ENCODE measurements around the gene ABCA4. TPM values are rescaled to one million over a fixed set of nuclear protein-coding genes. Genes with fewer than 3 reads are reported as not detected.

Gene ABCA4
- total RNA-seq, 1 donor from 2014 or later = 0.48 TPM

DNA sequence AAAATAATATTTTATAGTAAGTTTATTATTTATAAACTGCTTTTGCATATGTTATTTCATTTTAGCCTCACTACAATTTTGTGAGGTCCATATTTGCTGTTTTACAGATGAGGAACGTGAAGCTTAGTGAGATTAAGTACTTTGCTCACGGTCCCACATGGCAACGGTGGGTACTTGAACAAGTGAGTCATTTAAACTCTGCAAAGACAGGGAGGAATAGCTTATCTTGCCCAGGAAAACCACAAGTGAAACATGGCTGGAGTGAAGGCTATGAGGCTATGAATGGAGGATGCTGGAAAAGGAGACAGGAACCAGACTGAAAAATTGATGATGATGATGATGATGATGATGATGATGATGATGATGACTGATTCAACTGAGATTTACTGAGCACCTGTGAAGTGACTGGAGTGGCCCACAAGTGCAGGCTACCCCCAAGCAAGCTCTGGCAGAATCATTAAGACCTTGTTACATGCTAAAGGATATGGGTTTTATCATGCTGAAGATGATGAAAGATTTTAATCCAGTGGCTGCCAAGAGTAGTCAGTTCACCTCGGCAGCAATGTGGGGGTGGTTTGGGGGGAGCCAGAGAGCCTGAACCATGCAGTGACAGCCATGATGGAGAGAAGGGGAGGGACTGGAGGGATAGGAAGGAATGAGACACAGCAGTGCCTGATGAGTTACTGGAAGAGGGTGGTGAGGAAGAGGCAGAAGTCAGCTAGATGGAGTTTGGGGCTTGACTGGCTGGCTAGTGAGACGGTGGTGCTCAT lies 1.4 kb upstream of the ABCA4 start:
- DNase-seq (ENCODE audit: low spot score) = no peak

GRCh38 chr1:94121411-94121821 lies 468 bp upstream of the ABCA4 start:
- no peak for DNase-seq (ENCODE audit: low spot score)

GRCh38 chr1:94120570-94120901 lies 412 bp downstream of the ABCA4 start:
- no peak for DNase-seq (ENCODE audit: low spot score)

DNA sequence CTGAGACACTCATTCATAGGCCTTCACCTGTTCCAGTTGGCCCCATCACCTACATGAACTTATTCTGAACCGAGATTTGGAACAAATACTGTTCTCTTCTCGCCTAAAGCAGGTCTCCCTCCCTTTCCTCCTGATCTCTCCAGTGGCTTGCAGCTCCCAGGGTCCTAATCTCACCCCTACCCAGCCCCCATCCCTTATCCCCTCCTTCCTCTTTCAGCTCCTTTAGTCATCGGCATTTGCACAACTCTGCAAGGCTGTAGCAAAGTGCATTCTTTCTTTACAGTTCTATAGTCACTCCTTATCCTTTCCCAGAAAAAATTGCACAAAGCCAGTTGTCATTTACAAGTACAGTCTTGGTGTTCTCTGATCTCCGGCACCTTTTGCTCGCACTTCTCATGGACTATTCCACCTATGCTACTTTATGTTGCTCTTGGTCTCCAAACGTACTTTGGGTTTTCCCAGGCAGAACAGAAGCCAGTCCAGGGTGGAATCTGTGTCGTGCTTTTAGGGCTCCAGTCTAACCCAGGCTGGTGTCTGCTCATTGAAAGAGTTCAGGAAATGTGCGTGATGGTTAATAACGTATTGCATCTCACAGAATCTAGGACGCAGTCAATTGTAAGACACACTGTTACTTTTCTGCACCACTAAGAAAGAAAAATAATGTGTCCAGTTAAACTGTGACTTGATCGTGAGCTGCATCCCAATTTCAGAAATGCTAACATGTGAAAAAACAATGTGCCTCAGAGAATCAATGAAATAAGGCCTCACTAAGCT lies 965 bp downstream of the ABCA4 start:
- DNase-seq (ENCODE audit: low spot score) = peak; percentile 54

GRCh38 chr1:94119306-94119705 lies 1.6 kb downstream of the ABCA4 start:
- no peak for DNase-seq (ENCODE audit: low spot score)

- DNase-seq (ENCODE audit: low spot score) = no peak
These were observed 2.5 kb downstream of the ABCA4 start for GRCh38 chr1:94118471-94118870.

- peak; percentile 70 for DNase-seq (ENCODE audit: low spot score)
These were observed 2.9 kb downstream of the ABCA4 start for GRCh38 chr1:94118013-94118412.

DNA sequence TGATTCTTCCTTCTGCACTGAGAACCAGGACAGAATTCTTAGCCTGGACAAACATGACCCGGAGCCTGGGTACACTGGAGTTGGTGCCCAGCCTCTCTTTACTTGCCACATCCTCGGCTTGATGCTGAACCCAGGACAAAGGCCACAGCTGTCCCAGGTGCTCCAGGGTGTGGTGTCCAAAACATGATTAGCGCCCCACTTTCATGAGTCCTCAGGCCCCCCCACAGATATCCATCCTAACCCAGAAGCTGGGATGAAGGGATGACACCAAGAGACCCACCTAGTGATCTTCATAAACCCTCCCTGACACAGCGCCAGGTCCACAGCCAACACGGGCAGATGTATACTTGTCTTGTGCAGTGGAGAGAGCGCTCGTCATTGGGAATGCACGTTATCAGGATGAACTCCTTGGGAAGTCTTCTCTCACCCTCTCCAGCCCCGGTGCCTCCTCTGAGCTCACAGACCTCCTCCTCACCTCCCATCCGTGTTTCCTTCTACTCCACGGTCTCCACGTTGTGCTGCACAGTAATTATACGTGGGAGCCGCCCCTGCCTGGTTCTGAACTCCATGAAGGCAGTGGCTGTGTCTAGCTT lies 3.6 kb downstream of the ABCA4 start:
- no peak for DNase-seq (ENCODE audit: low spot score)

DNA sequence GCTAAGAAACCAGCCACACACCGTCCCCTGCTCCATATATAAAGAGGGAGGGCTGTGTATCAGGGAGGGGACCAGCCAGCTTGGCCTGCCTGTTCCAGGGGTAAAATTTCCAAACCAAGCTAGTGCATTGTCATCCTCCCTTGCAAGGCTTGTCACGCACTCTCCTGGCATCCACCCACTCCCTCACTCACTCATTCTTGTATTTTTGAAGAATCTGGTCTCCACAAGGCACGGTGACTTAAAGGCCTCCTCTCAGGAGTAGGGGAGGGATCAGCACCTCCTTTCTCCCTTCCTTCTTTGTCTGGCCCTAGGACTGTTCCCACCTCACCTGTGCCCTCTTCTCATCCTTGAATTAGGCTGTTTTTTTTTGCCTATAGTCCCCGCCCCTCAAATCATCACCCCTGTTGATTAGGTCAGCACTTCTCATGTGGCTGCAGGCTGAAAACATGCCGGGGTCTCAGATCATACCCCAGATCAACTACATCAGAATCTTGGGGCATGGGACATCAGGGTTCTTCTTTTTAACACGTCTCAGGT lies 5.0 kb downstream of the ABCA4 start:
- no peak for DNase-seq (ENCODE audit: low spot score)

DNA sequence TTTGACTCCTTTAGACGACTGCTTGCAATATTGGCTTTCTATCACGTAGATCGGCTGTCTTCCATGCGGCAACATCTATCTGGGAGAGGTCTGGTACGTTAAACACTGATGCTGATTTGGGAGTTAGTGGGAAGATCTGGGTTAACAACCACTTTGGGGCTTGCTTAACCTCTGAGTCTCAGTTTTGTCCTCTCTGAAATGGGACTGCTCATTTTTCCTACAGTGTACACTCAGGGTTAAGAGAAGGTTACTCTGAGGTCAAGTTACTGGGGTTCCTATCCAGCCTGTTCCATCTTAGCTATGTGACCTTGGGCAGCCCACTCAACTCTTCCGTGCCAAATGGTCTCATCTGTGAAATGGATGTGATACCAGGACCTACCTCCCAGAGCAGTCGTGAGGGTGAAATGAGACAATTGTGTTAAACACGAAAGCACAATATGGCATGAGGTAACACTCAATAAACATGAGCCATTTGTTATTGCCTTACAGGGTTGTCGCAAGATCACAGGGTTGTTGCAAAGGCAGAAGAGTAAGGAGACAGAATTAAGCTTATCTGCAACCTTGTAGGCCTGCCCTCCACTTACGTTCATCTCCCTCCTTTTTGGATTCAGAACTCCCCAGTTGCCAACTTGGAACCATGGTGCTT lies 5.6 kb downstream of the ABCA4 start:
- no peak for DNase-seq (ENCODE audit: low spot score)

DNA sequence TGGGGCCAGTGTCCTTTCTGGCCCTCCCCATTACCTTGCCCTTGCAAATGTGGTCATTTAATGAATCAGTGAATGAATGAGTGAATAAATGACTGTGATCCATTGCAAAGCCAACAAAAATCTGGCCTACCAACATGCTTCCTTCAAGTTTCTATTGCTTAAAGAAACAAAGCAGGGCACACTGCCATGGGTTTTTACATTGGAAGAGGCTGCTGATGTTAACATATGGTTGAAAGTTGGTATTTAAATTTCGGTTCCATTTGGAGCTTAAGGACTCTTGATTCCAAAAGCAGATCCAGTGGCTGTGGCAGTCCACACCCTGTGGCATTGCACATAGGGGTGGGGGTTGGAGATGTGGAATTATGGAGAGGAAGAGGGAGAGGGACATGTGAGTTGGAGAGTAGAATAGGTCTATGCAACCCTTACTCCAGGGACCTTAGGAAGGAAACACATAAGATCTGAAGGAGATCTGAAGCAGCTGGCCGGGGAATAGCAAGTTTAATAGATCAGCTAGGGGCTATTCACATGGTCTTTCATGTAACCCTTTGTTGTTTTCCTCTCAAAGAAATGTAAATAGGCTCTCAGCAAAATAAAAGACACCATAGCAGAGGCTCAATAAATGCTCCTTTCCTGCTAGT lies 7.2 kb downstream of the ABCA4 start:
- no peak for DNase-seq (ENCODE audit: low spot score)

DNA sequence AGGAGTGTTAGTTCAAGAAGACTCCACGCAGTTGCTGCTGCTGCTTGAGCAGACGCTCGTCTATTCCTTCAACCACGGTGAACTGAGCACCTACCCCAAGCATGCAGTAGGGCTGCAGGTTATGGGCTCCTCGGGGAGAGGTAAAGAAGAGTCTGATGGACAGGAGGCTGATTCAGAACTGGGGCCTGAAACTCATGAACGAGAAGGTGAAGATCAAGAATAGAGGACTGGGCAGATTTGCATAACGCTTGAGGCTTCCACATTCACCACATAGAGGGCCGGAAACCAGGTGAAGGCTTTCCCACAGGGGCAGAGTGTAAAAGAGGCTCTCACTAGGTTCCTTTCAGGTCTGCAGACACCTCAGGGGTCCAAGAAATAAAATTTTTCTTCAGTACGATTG lies 9.1 kb downstream of the ABCA4 start:
- no peak for DNase-seq (ENCODE audit: low spot score)

DNA sequence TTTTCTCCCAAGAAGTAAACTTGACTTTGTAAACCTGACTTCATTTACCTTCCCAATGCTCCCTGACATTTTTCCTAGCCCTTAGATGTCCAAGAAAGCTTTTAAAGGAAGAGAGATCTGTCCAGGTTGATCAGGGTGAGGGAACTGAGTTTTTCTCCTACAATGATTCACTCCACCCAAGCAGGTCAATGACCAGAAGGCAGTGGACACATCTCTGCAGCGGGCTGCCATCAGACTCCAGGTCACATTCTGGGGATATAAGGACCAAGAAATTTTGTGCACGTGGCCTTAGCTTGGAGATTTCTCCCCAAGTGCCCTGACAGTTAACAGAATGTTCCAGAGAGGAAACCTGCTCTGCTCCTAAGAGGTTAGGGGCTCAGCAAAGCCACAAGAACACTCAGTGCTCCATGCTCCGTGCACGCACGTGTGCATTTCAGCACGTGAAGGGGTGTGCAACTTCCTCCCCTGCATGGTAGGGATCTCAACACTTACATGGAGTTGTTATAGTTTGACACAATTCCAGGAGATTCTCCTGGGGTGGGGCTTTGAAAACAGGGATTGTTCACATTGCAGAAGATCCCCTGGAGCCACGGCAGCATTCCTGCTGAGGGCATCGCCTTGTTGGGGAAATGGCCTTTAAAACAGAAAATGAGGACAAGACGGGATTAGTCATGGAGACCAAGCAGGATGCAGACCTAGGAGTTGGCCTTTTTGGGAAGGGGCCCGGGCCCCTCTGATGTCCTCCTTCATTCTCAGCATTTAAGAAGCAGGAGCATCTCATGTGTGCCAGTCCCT lies 9.8 kb downstream of the ABCA4 start:
- no peak for DNase-seq (ENCODE audit: low spot score)

DNA sequence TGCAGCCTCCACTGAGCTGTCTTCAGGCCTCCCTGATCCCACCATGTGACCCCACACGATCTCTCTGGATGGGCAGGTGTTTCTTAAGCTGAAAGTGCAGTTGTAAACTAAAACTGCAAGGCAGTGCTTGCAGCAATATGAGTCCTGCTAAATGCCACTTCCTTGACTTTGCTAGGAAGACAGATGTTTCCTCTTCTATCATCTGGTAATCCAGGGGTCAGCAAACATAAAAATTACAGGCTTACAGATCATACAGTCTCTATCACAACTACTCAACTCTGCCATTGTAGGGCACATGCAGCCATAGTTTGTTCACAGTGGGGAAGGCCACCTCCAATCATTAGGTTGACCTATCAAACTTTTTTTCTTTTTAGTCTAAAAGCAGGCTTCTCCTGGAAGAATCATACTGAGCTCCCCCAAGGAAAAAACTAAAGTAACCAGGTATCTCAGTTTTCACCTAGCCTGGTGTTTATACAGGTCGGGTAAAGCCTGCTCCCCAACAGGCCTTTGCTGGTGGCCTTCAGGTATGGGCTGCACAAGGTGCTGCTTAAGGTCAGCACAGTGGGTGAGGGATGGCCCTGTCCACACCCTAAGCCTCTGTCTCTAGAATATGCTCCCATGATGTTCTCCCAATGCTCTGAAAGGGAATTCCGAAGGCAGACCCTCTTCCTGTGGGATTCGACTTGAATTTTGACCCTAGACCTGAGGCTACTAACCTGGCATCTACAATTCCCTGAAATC lies 10.8 kb downstream of the ABCA4 start:
- no peak for DNase-seq (ENCODE audit: low spot score)

GRCh38 chr1:94109478-94109877 lies 11.5 kb downstream of the ABCA4 start:
- no peak for DNase-seq (ENCODE audit: low spot score)

GRCh38 chr1:94107141-94107540 lies 13.8 kb downstream of the ABCA4 start:
- DNase-seq (ENCODE audit: low spot score) = no peak

DNA sequence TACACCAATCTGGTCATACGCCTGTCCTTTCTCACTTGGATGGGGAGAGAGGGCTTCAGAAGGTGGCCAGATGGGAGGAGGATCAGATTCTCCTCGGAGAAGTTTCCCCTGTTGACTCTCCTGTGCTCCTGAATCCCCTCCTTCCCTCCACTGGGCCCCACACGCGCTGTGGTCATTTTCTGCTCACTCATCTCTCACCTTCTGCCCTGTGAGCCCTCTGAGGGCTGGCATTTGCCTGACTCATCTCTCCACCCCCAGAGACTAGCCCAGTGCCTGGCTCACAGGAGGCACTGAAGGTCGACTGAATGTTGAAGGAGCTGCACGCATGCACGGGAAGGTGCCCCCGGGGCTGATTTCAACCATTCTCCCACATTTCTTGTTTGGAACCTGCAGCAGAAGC lies 14.2 kb downstream of the ABCA4 start:
- DNase-seq (ENCODE audit: low spot score) = no peak

GRCh38 chr1:94105957-94106529 lies 14.9 kb downstream of the ABCA4 start:
- peak; percentile 30 for DNase-seq (ENCODE audit: low spot score)

GRCh38 chr1:94105581-94105952 lies 15.4 kb downstream of the ABCA4 start:
- DNase-seq (ENCODE audit: low spot score) = peak; percentile 68

Data from umbilical cord (tissue), 2 donors.